Nephron progenitor cell (in vitro differentiated cells): Measurements from ENCODE around the gene CEP76.
"Not testable (repeated sequence)": the region's sequence is repeated elsewhere in the genome, so short reads cannot be mapped to it uniquely, and the experiment has no call there.

ENCODE experiments used
- DNase-seq: peaks from one replicate; pipeline ENCODE4 v3.0.0; 2021
- H3K27ac Mint-ChIP-seq: 2 replicates; pipeline ENCODE4 v1.8.0; 2021; ENCODE audit warnings: mild to moderate bottlenecking, moderate library complexity, mixed read lengths
- H3K27me3 Mint-ChIP-seq: 2 replicates; pipeline ENCODE4 v1.8.0; 2021; ENCODE audit warnings: mild to moderate bottlenecking, low read depth, mixed read lengths; ENCODE audit not compliant: poor library complexity
- H3K36me3 Mint-ChIP-seq: 2 replicates; pipeline ENCODE4 v1.8.0; 2021; ENCODE audit warnings: low read depth, mixed read lengths
- H3K4me1 Mint-ChIP-seq: 2 replicates; pipeline ENCODE4 v1.8.0; 2021; ENCODE audit warnings: mixed read lengths
- H3K4me3 Mint-ChIP-seq: 2 replicates; pipeline ENCODE4 v1.8.0; 2021; ENCODE audit warnings: mild to moderate bottlenecking, moderate library complexity, mixed read lengths
- H3K9me3 Mint-ChIP-seq: 2 replicates; pipeline ENCODE4 v1.8.0; 2021; ENCODE audit warnings: mild to moderate bottlenecking, moderate library complexity, mixed read lengths
- TF ChIP-seq, protein P1 (sequence below): fragments of 200-600 bp; sonication (generic); IDR thresholded peaks from 2 replicates; pipeline ENCODE4 v1.5.0; 2021; ENCODE audit warnings: antibody characterized with exemption

Gene CEP76

GRCh38 chr18:12645254-12645653 lies 57.3 kb downstream of the CEP76 start:
- H3K27me3 Mint-ChIP-seq: peaks cover 4% of the 10 kb centered on the region
- H3K4me3 Mint-ChIP-seq: no peak overlapping the region
- TF ChIP-seq, protein P1, sequence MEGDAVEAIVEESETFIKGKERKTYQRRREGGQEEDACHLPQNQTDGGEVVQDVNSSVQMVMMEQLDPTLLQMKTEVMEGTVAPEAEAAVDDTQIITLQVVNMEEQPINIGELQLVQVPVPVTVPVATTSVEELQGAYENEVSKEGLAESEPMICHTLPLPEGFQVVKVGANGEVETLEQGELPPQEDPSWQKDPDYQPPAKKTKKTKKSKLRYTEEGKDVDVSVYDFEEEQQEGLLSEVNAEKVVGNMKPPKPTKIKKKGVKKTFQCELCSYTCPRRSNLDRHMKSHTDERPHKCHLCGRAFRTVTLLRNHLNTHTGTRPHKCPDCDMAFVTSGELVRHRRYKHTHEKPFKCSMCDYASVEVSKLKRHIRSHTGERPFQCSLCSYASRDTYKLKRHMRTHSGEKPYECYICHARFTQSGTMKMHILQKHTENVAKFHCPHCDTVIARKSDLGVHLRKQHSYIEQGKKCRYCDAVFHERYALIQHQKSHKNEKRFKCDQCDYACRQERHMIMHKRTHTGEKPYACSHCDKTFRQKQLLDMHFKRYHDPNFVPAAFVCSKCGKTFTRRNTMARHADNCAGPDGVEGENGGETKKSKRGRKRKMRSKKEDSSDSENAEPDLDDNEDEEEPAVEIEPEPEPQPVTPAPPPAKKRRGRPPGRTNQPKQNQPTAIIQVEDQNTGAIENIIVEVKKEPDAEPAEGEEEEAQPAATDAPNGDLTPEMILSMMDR: no peak
- no peaks in the 10 kb centered on the region for H3K36me3 Mint-ChIP-seq
- peaks cover 17% of the 10 kb centered on the region for H3K4me1 Mint-ChIP-seq
- no peak overlapping the region for H3K27ac Mint-ChIP-seq
- no peaks in the 10 kb centered on the region for H3K9me3 Mint-ChIP-seq
- no peak for DNase-seq

GRCh38 chr18:12643756-12644155 lies 58.8 kb downstream of the CEP76 start:
- H3K4me1 Mint-ChIP-seq: peaks cover 20% of the 10 kb centered on the region
- H3K36me3 Mint-ChIP-seq, H3K9me3 Mint-ChIP-seq, DNase-seq, H3K27me3 Mint-ChIP-seq, H3K4me3 Mint-ChIP-seq, H3K27ac Mint-ChIP-seq: not testable (repeated sequence)

GRCh38 chr18:12640881-12641200 lies 61.7 kb downstream of the CEP76 start:
- Mint-ChIP-seq H3K27me3 (peaks cover 3% of the 10 kb centered on the region), H3K9me3 (no peaks in the 10 kb centered on the region), H3K27ac (peak overlapping the region; percentile 7), H3K4me3 (no peak overlapping the region), H3K4me1 (peaks cover 18% of the 10 kb centered on the region), H3K36me3 (no peaks in the 10 kb centered on the region)
- TF ChIP-seq, protein P1: no peak
- DNase-seq: no peak

GRCh38 chr18:12639990-12640880 lies 62.3 kb downstream of the CEP76 start:
- TF ChIP-seq, protein P1: no peak
- H3K27me3 Mint-ChIP-seq: no peaks in the 10 kb centered on the region
- H3K9me3 Mint-ChIP-seq: no peaks in the 10 kb centered on the region
- no peaks in the 10 kb centered on the region for H3K36me3 Mint-ChIP-seq
- peak overlapping the region; percentile 7 for H3K27ac Mint-ChIP-seq
- H3K4me3 Mint-ChIP-seq: no peak overlapping the region
- no peak for DNase-seq
- H3K4me1 Mint-ChIP-seq: peaks cover 13% of the 10 kb centered on the region

DNA sequence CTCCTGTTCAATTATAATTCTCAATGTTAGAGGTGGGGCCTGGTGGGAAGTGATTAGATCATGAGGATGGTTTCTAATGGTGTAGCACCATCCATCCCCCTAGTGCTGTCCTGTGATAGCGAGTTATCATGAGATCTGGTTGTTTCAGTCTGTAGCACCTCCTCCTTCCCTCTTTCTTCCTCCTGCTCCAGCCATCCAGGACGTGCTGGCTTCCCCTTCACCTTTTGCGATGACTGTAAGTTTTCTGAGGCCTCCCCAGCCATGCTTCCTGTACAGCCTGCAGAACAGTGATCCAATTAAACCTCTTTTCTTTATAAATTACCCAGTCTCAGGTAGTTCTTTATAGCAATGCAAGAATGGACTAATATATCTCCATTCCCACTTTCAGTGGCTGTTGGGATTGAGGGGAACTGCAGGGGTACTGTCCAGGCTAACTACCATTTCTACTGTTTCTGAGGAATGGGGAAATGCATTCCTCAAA lies 63.8 kb downstream of the CEP76 start:
- peak overlapping the region; percentile 43 for H3K27ac Mint-ChIP-seq

DNA sequence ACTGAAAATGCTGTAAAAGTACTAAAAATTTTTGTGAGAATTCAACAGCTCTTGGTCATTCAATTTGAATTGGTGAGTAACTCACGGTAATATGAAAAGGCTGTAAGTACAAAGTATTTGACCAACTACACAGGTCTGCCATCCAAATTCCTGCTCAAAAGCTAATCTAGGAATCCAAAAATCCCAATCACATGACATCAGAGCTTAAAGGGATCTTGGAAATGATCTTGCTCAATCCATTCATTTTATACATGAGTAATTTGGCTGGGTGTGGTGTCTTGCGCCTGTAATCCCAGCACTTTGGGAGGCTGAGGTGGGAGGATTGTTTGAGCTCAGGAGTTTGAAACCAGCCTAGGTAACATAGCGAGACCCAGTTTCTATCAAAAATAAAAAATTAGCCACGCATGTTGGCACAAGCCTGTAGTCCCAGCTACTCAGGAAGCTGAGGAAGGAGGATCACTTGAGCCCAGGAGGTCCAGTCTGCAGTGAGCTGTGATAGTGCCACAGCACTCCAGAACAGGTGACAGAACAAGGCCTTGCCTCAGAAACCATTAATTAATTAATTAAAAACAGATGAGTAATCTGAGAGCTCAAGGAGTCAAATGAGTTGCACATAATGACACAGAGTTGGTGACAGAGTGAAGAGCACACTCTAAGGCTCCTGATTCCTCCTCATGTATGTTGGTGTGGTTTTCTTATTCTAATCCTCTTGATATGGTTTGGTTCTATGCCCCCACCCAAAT lies 64.5 kb downstream of the CEP76 start:
- no peak for DNase-seq
- Mint-ChIP-seq H3K4me3 (no peak overlapping the region), H3K27ac (no peak overlapping the region), H3K27me3 (no peaks in the 10 kb centered on the region), H3K9me3 (no peaks in the 10 kb centered on the region), H3K36me3 (no peaks in the 10 kb centered on the region), H3K4me1 (peaks cover 13% of the 10 kb centered on the region)
- TF ChIP-seq, protein P1: no peak

More for the DNA sequence above, 63.8 kb downstream of the CEP76 start:
- TF ChIP-seq, protein P1: no peak
- Mint-ChIP-seq H3K4me3 (no peak overlapping the region), H3K36me3 (no peaks in the 10 kb centered on the region), H3K9me3 (no peaks in the 10 kb centered on the region), H3K27me3 (no peaks in the 10 kb centered on the region), H3K4me1 (peaks cover 13% of the 10 kb centered on the region)
- no peak for DNase-seq
